Activated T-cell treated with anti-CD3 and anti-CD28 coated beads for 1 hour (primary cell): ENCODE results near the gene TOGARAM2.

Source experiments
- DNase-seq: peaks from one replicate; pipeline ENCODE4 v3.0.0-alpha.2; 2020; ENCODE audit warnings: low read depth

Gene TOGARAM2

DNA sequence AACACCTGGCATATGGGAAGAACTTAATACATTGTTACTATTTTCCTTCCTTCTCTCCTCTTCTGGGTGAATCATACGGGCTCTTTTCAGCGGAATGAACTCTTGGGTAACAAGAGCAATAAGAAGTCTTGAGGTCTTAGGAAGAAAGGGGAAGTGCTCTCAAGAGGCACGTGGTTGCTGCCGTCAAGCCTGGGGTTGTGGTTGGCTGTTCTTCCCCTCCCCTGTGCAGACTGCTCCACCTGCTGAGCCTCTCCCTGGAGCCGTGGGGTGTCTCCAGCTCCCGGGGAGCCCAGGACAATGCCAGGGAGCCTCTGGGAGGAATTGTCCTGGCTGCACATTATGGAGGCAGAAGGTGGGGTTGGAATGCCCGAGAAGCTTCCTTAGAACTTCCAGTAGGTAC lies 19.4 kb downstream of the TOGARAM2 start:
- peak; percentile 26 for DNase-seq

DNA sequence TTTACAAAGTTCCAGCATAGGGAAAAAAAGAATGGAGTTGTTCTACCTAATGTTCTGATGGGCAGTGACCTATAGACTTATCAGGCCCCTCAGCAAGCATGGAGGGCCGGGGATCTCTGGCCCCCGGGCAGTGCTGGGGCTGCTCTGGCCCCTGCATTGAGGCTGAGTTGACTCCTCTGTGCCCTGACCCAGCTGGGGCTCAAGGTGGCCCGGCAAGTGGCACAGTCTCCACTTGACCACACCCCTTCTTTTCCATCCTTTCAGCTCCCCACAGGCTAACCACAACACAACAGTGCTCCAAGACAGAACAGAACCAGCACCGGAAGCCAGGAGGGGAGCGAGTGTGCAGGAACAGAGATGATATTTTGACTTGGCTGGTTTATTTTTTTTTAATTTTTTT lies 19.9 kb downstream of the TOGARAM2 start:
- DNase-seq, result no peak

DNA sequence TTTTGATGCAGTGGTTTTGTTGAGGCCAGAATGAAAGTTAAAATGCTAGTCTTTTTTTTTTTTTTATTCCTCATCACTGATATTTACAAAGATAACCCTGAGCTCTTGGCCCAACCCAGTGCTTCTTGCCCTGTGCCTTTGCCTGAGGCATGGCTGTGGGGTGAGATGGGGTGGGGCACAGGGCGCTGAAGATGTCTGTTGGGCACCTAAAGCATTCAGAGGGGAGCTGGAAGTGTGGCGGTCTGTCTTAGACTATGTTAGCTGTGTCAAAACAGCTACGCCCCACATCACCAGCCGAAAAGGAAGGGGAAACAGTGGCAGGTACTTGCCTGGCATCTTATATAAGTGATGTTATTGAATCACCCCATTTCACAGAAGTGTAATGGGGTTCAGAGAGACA lies 20.7 kb downstream of the TOGARAM2 start:
- no peak for DNase-seq

- DNase-seq, result no peak
These were observed 23.7 kb downstream of the TOGARAM2 start for GRCh38 chr2:29004755-29005154.

DNA sequence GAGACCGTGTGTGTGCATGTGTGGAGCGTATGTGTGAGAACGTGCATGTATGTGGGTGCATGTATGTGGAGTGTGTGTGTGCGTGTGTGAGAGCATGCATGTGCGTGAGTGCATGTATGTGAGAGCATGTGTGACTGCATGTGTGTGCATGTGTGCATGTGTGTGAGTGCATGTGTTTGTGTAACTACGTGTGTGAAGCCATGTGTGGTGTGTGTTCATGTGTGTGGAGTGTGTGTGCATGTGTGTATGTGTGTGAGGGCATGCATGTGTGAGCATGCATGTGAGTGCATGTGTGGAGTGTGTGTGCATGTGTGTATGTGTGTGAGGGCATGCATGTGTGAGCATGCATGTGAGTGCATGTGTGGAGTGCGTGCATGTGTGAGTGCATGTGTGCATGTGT lies 24.2 kb downstream of the TOGARAM2 start:
- no peak for DNase-seq

- no peak for DNase-seq
These were observed 25.2 kb downstream of the TOGARAM2 start for GRCh38 chr2:29006092-29006979.

- no peak for DNase-seq
These were observed 25.8 kb downstream of the TOGARAM2 start for GRCh38 chr2:29006980-29007301.

DNA sequence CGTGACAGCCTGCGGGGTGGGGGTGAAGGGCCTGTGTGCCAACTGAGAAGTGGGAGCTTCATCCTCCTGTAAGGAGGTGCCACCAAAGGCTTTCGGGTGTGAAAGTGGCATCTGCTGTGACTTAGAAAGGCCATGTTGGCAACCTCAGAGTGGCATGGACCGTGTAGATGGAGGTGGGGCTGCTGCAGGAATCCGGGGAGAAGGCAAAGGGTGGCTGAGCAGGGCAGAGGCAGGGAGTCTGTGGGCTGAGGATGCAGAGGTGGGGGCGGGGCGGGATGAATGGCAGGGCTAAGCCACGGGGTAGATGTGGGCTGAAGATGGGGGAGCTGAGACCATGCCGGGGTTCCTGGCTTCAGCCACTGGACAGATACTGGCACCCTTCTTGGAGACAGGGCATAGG lies 28.2 kb downstream of the TOGARAM2 start:
- DNase-seq, result no peak

DNA sequence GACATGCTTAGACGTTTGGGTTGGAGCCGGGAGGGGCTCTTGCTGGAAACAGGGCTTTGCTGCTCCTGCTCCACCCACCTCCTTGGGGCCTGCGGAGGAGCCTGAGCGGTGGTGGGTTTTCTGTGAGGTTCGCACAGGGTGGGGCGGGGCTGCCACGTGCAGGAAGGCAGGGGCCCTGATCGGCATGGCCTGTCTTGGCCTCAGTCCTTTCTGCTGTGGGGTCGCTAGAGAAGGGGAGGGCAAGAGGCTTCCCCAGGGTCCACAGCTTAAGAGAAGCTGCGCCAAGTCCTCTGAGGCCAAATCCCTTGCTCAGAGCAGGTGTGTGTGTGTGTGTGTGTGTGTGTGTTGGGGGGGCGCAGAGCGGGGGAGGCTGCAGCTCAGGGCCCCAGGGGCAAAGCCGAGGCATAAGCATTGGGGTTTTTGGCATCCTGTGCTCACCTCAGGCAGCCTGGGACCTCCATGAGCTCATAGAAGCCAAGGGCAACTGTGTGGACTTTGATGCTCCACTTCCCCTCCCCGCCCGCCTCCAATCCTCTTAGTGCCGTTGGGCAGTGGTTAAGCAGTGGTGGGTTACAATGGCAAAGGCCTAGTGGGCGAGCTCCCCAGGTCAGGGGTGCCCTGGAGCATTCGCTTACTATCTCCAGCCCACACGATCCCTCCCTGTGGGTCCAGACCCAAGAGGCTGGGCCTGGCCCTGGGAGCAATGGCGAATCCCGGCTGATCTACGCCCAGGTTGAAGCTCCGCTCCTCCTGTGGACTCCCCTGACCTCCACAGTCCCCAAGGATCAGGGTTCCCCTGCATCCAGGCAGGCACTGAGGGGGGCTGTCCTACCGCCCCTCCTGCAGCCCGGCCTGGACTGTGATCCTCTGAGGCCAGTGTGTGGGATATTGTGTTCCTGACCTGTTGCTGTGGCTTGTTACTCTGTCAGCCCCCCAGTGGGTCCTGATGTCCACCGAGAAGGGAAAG lies 28.9 kb downstream of the TOGARAM2 start:
- no peak for DNase-seq

DNA sequence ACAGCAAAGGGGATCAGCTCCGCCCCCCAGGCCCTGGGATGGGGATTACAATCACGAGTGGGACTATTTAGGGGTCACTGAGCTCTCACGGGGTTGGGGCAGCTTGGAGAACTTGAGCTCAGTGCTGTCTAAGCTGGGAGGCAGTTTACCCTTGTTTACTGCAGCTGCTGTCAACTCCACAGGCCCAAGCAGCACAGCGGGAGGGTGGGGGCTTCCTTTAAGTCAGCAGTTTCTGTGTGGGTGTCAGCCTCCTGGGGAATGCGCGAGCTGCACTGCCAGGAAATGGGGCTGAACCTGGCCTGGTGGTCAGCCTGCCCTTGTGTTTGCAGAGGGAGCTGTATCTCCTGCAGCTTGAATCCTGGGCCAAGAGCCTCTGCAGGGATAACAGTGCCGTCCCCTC lies 29.8 kb downstream of the TOGARAM2 start:
- peak; percentile 33 for DNase-seq

DNA sequence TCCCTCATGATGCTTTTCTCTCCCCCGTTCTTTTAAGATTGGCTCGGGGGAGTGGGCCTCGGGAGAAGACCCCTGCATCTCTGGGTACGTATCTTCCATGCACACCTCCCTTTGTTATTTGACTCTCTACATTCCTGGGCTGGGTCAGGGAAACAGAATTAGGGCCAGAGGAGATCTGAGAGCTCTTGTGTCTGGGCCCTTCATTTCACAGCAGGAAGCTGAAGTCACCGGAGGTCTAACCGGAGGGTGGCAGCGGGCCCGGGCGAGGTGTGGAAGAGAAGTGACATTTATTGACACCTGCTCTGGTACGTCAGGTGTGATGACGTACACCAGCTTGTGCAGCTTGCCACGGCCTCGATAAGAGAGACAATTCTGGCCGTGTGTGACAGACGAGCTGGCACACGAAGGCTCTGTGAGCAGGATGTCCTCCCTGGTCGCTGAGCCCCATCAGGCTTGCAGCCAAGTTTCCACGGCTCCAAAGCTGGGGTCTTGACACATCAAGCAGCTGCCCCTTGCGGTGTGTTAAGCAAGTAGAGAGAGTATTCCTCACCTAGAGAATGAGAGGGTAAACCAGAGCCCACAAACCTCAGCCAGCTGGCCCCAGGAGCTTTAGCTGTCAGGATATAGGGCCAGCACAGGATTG lies 30.4 kb downstream of the TOGARAM2 start:
- peak; percentile 54 for DNase-seq

- DNase-seq, result no peak
These were observed 31.1 kb downstream of the TOGARAM2 start for GRCh38 chr2:29012211-29012681.

DNA sequence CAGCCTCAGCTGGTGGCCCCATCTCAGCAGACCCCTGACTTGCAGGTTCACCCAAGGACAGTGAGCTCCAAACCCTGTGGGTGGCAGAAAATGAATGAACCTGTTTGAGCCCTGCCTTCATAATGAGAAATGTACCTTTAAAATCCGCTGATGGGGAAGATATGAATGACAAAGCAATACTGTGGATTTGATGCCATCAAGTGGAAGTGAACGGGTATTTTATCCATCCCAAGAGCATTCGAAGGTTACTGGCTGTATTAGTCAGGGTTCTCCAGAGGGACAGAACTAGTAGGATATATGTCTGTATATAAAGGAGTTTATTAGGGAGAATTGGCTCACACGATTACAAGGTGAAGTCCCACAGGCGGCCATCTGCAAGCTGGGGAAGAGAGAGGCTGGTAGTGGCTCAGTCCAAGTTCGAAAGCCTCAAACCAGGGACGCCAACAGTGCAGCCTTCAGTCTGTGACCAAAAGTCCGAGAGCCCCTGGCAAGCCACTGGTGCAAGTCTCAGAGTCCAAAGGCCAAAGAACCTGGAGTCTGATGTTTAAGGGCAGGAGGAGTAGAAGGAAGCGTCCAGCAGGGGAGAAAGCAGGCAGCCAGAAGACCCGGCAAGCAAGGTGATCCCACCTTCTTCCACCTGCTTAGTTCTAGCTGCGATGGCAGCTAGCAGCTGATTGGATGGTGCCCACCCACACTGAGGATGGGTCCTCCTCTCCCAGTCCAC lies 32.1 kb downstream of the TOGARAM2 start:
- DNase-seq, result no peak

- DNase-seq, result no peak
These were observed 33.2 kb downstream of the TOGARAM2 start for GRCh38 chr2:29014331-29014730.

- DNase-seq, result peak; percentile 61
These were observed 33.8 kb downstream of the TOGARAM2 start for GRCh38 chr2:29014811-29015421.

DNA sequence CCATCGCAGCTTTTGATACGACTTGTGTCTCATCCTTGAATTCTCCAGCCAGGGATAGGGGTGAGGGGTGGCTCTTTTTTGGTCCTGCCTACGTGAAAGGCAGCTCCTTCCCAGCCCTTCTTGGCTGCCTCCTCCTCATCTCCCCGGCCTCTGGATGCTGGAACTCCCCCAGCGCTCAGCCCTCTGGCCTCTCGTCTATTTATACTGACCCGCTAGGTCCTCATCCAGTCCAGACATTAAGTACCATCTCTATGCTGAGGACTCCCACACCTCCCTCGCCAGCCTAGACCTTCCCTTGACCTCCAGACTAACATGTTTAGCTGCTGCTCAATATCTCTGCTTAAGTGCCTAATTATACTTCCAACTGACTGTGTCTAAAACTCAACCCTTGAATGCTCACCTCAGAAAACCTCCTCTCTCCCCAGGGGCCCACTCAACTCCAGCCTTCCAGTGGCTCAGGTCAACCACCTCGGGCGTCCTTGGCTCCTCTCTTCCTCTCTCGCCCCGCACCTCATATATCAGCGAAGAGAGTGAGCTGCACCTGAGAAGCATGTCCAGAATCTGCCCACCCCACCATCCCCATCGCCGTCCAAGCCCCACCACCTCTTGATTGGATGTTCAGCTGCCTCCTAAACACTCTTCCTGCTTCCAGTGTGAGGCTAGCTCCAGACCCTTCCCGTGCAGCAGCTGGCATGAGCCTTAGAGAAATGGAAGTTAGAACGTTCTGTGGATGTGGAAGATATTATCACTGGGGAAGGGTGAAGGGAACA lies 34.8 kb downstream of the TOGARAM2 start:
- DNase-seq, result no peak

- DNase-seq, result no peak
These were observed 35.4 kb downstream of the TOGARAM2 start for GRCh38 chr2:29016504-29016903.

DNA sequence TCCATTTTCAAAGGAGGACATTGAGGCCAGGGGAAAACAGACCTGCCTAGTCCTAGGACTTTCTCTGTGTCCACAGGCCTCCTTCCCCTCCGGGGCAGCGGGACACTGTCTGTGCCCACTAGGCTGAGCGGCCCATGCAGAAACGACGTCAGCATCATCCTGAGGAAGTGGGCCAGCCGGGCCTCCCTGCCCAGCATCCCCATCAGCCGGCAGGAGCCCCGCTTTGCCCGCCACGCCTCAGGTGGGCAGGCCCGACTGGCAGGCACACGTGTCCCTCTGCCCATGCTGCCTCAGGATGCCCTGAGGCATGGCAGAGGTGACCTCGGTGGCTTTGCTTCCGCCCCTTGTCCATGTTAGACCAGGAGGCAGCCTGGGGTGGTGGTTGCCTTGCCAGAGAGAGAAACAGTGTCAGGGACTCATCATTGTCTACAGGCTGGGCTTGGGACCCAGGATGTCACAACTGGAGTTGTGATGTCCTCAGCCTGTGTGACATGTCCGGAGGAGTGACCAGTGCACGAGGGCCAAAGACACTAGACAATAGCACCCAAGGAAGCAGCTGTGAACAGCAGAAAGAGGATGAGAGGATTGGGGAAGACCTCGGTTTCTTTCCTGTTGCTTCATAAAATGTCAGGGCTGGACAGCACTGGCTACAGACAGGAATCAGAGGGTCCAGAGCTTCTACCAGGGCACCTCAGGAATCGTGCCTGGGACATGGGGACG lies 36.8 kb downstream of the TOGARAM2 start:
- DNase-seq, result no peak

GRCh38 chr2:29021886-29022285 lies 40.8 kb downstream of the TOGARAM2 start:
- no peak for DNase-seq

DNA sequence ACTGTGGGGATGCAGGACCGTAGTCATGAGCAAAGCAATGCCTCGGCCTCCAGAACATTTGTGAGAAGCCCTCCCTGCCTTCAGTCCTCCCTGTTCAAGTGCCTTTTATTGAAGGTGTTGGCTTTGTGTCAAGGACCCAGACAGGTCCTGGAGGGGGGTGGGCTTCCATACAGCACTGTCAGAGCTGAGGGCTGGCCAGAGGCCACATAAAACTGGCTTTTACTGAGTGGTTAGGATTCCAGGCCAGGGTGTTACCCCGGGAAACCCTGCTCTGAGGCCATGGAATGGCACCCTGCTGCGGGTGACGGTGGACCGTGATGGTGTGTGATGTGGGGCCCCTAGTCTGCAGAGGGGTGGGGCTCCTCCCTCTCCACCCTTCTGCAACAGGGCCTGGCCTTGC lies 41.6 kb downstream of the TOGARAM2 start:
- no peak for DNase-seq
